ENCODE results near the gene VWA7.
A peak's percentile ranks its signal among the peaks of the same experiment; 100 is the strongest.

Gene VWA7

DNA sequence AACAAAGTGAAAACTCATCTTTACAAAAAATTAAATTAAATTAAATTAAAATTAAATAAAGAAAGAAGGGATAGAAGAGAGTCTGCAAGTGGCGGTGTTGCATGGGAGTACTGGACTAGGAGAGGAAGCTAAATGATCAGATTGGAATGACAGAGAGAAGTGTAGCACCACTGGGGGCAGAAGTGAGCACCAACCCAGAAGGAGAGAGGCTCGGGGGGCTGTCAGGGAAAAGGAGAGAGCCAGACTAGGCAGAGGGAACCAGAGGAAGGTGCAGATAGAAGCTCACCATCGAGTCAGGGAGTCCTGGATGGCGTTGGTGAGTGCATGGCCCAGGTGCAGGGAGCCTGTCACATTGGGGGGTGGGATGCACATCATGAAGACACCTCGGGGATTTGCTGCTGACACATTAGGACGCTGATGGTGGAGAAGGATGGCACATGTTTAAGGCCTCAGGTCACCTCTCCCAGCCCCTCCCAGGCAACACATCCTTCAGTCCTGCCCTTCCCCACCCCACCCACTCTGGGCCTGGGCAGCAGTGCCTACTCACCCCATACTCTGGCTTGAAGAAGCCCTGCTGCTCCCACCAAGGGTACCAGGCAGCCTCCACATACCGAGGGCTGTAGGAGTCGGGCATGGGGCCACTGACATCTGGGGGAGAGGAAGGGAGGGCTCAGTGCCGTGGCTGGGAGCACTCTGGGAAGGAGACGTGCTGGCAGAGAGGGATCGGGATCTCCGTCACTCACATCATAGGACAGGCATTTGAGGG is 14.4 kb upstream of the VWA7 start:
- TF ChIP-seq, protein P1, sequence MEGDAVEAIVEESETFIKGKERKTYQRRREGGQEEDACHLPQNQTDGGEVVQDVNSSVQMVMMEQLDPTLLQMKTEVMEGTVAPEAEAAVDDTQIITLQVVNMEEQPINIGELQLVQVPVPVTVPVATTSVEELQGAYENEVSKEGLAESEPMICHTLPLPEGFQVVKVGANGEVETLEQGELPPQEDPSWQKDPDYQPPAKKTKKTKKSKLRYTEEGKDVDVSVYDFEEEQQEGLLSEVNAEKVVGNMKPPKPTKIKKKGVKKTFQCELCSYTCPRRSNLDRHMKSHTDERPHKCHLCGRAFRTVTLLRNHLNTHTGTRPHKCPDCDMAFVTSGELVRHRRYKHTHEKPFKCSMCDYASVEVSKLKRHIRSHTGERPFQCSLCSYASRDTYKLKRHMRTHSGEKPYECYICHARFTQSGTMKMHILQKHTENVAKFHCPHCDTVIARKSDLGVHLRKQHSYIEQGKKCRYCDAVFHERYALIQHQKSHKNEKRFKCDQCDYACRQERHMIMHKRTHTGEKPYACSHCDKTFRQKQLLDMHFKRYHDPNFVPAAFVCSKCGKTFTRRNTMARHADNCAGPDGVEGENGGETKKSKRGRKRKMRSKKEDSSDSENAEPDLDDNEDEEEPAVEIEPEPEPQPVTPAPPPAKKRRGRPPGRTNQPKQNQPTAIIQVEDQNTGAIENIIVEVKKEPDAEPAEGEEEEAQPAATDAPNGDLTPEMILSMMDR (IDR thresholded peaks at IDR 0.05; ENCODE audit: low read depth, low read length, missing control alignments): peak; percentile 79
- in situ Hi-C loops (cut with HindIII; ENCODE audit: low sequenced_read_pairs): no loop called here
- DNase-seq (ENCODE audit: low read depth): no peak
- H3K4me3 ChIP-seq (ENCODE audit: low read depth, low read length): no peak overlapping the region

DNA sequence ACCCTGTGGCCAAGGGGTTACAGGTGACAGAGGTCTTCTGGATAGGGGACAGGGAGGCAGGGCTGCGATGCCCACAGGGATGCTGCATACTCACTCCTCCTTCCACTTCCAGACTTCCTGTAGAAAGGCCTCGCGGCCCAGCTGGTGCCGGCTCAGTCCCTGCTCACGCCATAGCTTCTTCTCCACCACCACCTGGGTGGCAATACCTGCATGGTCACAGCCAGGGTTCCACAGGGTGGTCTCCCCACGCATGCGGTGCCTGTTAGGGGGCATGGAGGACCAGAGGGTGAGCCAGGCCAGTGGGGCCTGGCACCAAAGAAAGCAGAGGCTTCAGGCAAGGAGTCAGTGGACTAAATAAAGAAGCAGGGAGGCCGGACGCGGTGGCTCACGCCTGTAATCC is 8.3 kb upstream of the VWA7 start:
- DNase-seq (ENCODE audit: low read depth): no peak
- TF ChIP-seq, protein P1 (IDR thresholded peaks at IDR 0.05; ENCODE audit: low read depth, low read length, missing control alignments): no peak
- in situ Hi-C loops (cut with HindIII; ENCODE audit: low sequenced_read_pairs): no loop called here

DNA sequence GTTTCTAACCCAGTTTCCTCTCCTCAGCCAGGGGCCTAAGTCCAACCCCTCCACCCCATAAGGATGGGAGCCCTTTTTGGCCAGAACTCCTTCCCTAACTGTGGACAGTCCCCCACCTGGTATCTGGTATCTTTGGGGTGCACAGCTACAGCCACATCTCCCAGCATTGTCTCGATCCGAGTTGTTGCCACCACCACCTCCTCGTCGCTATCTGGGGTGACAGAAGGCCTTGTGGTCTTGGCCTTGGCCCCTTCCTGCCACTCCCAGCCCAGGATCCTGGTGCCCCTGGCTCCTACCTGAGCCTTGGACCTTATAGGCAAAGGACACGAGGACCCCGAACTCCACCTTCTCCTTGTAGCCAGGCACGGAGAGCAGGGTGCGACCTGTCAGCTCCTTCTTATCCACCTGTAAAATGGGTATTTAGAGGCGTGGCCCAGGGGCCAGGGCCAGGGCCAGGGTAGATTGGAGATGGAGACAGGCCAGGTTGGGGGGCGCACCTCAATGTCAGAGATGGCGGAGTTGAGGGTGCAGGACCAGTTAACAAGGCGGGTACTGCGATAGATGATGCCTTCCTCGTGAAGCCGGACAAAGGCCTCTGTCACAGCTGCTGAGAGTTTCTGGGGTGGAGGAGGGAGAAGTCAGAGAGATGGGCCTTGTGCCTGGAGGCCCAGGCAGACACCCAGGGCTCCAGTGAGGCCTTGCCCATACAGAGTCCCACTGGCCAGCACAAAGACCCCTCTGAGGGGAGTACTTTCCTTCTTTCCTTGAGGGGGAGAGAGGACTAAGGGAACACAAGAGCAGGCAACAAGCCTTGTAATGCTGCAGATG is 7.2 kb upstream of the VWA7 start:
- H3K4me3 ChIP-seq (ENCODE audit: low read depth, low read length): no peak overlapping the region
- no peak for DNase-seq (ENCODE audit: low read depth)
- TF ChIP-seq, protein P1 (IDR thresholded peaks at IDR 0.05; ENCODE audit: low read depth, low read length, missing control alignments): no peak
- in situ Hi-C loops (cut with HindIII; ENCODE audit: low sequenced_read_pairs): no loop called here

More for the DNA sequence above, 8.3 kb upstream of the VWA7 start:
- no peak overlapping the region for H3K4me3 ChIP-seq (ENCODE audit: low read depth, low read length)

DNA sequence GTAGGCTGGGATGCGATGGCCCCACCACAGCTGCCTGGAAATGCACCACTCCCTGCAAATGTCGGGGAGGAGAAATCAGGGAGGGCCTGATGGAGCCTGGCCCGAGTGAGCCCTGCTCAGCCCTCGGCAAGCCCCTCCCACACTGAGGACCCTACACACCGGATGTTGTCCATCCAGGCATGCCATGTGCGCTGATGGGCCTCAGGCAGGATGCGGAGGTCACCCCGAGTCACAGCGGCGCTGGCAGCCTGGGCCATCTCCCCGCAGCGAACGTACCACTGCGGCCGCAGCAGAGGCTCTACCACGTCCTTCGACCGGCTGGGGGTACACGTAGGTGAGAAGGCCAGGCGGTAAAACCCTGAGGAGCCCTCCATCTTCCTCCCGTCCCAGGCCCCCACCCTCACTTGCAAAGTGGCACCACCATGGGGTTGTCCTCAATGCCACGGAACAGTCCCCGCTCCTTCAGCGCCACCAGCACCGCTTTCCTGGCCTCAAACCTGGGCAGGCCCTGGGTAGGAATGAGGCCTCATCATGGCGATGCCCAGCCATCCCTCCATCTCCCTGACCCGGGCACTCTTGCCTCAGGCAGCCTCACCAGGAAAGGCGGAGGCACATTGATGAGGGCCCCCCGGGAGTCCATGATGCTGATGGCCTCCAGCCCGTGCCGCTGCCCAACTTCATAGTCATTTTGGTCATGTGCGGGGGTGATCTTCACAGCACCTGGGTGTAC is 5.2 kb upstream of the VWA7 start:
- TF ChIP-seq, protein P1 (IDR thresholded peaks at IDR 0.05; ENCODE audit: low read depth, low read length, missing control alignments): no peak
- H3K4me3 ChIP-seq (ENCODE audit: low read depth, low read length): no peak overlapping the region
- in situ Hi-C loops (cut with HindIII; ENCODE audit: low sequenced_read_pairs): no loop called here
- no peak for DNase-seq (ENCODE audit: low read depth)

DNA sequence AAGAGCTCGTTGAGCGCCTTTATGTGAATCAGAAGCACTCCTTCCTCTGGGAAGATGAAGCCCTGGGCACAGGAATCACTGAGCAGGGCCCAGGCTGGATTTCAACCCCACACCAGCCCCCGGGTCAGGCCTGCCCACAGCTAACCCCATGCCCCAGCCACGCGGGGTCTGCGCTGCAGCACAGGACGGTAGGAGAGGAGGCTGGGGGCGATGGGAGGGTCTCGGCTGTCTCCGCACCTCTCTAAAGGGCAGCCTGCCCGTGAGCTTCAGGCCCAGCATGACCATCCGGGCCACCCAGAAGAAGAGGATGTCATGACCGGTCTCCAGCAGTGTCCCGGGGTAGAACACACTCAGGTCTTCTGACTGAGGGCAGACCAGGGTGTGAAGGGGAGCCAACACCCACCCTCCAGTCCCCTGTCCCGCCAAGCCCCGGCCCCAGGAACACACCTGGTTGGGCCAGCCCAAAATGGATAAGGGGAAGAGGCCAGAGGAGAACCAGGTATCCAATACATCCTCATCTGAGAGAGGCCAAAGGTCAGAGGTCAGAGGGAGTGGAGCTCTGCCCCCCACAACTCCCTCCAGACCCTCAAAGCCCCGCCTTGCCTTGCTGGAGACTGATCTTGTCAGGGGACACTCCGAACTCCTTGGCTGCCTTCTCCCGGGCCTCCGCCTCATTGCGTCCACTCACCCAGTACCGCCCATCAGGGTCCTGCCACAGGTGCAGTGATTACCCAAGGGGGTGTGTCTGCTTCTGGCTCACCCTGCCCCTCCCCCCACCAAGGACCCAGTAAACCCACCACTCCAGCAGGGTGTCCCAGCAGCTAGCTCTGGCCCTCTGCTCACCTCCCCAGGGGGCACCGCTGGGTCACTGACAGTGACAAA is 4.4 kb upstream of the VWA7 start:
- in situ Hi-C loops (cut with HindIII; ENCODE audit: low sequenced_read_pairs): no loop called here
- TF ChIP-seq, protein P1 (IDR thresholded peaks at IDR 0.05; ENCODE audit: low read depth, low read length, missing control alignments): no peak
- no peak for DNase-seq (ENCODE audit: low read depth)
- H3K4me3 ChIP-seq (ENCODE audit: low read depth, low read length): no peak overlapping the region

Measured in astrocyte of the cerebellum (primary cell).